M059J (cell line): ENCODE measurements around the gene S100A6. TPM values are rescaled to one million over a fixed set of nuclear protein-coding genes. Genes with fewer than 3 reads are reported as not detected.
"Not testable (repeated sequence)": the region's sequence is repeated elsewhere in the genome, so short reads cannot be mapped to it uniquely, and the experiment has no call there.

Source experiments
- DNase-seq: peaks from one replicate; pipeline ENCODE4 v3.0.0-alpha.2; 2012; ENCODE audit warnings: low read depth
- total RNA-seq: library from RNA; depleted of rRNA; stranded (reverse); fragments of >200 nt; shearing (Covaris generic); gene quantifications from 2 replicates; pipeline ENCODE4 v1.2.3, GENCODE V29; 2014

Gene S100A6
- total RNA-seq, 1 experiment from 2014 or later: 526 TPM

DNA sequence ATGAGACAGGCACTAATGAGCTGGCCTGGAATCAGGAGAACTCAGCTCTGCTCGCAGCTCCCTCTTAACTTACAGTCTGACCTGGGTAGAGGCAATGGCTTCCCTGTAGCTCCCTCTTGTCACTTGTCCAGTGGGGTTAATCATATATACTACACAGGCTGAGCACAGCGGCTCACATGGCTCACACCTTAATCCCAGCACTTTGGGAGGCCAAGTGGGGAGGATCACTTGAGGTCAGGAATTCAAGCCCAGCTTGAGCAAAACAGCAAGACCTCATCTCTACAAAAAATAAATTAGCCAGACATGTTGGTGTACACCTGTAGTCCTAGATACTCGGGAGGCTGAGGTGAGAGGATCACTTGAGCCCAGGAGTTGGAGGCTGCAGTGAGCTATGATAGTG lies 4.2 kb downstream of the S100A6 start:
- DNase-seq: no peak

DNA sequence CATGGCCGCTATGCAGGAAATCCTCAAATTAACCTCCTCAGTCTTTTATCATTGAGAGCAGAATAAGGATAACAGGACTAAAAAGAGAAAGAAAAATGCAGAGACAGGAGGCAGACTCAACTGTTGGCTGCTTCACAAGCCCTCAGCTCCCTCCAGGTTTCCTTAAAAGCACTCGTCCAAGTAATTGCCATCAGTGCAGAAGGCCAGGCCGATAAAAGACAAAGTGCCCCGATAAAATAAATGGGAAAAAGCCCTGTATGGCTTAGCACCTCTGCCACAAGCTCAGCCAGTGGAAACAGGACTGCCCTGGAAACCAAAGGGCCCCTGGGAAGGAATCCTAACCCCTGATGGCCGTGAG lies 8.1 kb downstream of the S100A6 start:
- DNase-seq: no peak

DNA sequence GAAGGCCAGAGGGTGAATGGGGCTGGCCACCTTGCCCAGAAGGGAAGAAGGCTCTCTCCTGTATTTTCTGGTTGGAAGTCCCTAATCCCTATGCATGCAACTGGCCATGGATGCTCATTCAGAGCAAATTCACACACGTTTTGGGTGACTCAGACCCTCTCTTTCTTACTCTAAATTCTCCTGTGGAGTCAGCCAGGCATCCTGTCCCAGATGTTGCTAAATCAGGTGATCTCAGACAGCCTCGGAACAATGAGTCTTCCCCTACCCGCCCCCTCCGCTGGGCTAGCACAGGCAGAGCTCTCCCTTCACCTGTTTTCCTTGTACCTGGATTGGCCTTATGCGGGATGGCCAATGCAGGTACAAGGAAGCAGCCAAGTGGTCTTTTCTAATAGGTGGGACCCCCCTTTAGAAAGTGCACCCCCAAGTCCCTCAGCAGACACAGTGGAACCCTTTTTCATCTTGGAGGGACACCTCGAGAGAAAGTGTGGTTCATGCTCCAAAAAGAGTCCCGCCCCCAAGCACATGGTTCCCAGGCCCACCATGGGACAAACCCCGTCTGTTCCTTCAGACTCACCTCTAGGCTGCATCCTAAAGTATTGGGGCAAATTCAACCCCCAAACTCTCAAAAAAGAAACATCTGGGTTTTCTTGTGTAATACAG lies 8.6 kb downstream of the S100A6 start:
- DNase-seq: no peak

DNA sequence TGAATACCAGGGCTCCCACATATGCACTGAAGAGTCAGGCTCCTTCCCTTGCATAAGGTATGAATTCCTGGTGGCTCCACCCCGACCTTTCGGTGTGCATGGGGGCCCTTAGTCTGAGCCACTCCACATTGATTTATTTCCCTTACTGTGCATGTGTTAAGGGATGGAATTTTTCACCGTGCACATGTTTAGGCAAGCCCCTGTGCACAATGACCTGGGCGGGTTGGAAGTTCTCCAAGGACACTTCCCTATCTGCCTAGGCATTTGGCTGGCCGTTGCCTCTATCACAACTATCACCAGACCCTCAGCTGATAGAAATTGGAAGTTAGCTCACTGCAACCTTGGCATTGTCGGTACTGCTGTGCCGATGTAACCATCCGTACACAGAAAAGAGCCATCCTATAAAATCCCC lies 9.7 kb downstream of the S100A6 start:
- DNase-seq: no peak

DNA sequence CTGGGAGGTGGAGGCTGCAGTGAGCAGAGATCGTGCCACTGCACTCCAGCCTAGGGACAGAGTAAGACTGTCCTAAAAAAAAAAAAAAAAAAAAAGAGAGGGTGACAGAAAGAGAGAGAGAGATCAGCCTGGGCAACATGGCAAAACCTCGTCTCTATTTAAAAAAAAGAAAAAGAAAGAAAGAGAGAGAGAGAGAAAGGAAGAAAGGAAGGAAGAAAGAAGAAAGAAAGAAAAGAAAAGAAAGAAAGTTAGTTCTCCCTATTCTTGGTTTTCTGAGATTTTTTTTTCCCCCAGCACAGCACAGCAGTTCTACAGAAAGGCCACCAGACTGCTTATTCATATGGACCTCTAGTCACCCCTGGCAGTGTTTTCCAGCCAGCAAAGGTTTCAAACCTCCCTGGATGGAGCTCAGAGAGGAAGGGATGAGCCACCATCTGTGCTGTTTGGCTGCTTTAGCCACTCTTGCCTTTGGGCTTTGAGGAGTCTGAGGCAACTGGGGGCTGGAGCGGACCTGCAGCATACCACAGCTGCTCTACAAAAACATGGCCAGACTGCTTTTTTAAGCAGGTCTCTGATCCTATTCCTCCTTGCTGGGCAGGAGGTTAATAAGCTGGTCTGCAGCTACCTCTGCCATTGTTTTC lies 10.6 kb downstream of the S100A6 start:
- DNase-seq: no peak

DNA sequence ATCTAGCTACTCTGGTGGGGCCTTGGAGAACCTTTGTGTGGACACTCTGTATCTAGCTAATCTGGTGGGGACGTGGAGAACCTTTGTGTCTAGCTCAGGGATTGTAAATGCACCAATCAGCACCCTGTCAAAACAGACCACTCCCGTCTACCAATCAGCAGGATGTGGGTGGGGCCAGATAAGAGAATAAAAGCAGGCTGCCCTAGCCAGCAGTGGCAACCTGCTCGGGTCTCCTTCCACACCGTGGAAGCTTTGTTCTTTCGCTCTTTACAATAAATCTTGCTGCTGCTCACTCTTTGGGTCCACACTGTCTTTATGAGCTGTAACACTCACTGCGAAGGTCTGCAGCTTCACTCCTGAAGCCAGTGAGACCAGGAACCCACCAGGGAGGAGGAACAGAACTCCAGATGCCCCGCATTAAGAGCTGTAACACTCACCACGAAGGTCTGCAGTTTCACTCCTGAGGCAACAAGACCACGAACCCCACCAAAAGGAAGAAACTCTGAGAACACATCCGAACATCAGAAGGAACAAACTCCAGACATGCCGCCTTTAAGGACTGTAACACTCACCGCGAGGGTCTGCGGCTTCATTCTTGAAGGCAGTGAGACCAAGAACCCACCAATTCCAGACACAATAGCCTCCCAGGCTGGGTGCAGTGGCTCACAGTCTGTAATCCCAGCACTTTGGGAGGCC lies 13.3 kb downstream of the S100A6 start:
- DNase-seq: not testable (repeated sequence)

DNA sequence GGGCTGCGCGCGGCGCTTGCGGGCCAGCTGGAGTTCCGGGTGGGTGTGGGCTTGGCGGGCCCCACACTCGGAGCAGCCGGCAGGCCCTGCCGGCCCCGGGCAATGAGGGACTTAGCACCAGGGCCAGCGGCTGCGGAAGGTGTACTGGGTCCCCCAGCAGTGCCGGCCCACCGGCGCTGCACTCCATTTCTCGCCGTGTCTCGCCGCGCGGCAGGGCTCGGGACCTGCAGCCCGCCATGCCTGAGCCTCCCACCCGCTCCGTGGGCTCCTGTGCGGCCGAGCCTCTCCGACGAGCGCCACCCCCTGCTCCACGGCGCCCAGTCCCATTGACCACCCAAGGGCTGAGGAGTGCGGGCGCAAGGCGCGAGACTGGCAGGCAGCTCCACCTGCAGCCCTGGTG lies 14.0 kb downstream of the S100A6 start:
- not testable (repeated sequence) for DNase-seq

DNA sequence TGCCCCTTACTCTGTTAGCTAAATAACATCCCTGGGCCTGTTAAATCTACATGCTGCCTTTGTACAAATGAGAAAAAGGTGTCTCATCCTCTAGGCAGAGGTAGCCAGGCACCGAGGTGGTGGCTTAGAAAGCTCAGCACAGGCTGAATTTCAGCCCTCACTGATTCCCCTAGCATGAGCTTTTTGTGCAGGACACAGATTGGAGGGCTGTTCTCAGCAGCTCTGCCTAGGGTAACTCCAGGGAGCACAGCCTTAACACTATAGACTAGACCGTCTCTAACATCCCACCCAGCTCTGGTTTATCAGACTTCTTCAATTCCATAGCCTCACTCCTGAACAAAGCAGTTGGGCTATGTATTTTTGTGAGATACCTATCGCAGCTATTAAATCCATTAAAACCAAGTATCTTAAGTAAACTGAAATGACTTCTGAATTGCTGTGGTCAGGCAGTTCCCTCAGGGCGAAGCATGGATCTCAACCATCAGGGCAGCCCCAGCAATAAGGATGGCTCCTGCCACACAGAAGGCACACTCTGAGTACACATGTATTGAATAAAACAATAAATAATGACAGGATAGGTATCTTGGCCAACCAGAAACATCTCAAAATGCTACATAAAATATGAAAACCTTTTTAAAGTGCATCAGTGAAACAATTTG lies 14.8 kb downstream of the S100A6 start:
- peak; percentile 64 for DNase-seq

DNA sequence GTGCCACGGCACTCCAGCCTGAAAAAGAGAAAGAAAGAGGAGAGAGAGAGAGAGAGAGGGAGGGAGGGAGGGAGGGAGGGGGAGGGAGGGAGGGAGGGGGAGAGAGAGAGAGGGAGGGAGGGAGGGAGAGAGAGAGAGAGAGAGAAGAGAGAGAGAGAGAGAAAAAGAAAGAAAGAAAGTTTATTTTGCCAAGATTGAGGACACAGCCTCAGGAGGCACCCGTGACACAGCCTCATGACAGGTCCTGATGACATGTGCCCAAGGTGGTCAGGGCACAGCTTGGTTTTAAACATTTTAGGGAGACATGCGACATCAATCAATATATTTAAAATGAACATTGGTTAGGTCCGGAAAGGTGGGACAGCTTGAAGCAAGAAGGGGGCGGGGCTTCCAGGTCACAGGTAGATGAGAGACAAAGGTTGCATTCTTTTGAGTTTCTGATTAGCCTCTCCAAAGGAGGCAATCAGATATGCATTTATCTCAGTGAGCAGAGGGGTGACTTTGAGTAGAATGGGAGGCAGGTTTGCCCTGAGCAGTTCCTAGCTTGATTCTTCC lies 15.6 kb downstream of the S100A6 start:
- not testable (repeated sequence) for DNase-seq

DNA sequence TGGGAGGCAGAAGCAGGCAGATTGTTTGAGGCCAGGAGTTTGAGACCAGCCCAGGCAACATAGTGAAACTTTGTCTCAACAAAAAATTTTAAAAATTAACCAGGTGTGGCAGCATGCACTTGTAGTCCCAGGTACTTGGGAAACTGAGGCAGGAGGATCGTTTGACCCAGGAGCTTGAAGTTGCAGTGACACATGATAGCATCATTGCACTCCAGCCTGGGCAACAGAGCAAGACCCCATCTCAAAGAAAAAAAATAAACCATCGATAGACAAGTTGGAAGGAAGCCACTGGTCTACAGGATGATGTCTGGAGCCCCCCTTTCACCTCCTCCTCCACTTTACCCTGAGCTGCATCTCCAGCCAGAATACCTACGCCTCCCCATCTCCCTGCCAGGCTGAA lies 16.5 kb downstream of the S100A6 start:
- DNase-seq: no peak

DNA sequence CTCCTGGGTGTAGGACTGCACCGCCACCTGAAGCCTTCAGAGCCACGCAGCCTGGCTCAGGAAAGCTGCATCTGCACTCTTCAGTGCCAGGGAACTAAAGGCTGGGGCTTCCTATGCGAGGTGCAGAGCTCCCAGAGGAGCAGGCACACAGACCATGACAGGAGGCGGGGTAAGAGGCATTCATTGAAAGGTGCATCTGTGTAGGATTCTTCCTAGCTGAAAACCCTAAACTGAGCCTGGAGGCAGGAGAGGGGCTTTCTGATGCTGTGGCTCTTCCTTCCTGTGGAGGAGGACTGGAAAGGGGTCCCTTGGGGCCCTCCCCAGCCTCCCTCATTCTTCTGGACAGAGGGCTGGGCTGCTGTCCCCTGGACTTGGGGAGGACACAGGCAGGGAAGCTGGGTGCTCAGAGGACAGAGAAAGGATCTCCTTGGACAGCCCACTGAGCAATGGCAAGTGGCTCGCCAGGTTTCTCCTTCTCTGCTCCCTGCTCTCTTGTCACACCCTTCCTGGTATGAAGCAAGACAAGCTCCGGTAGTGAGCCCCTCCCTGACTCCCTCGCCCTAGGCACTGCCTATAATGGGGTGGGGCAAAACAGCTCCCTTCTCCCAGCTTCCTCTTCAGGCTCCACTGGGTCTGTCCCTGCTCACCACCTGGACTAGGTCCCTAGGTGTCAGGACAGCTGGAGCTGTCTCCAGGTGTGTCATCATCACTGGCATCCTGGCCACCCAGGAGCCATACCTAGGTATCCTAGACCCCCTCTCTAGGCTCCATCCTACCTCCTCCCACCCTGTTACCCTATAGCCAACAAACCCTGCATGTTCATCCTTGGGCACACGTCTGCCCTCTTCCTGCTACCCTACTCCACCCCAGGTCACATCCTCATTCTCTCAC lies 20.0 kb downstream of the S100A6 start:
- no peak for DNase-seq

DNA sequence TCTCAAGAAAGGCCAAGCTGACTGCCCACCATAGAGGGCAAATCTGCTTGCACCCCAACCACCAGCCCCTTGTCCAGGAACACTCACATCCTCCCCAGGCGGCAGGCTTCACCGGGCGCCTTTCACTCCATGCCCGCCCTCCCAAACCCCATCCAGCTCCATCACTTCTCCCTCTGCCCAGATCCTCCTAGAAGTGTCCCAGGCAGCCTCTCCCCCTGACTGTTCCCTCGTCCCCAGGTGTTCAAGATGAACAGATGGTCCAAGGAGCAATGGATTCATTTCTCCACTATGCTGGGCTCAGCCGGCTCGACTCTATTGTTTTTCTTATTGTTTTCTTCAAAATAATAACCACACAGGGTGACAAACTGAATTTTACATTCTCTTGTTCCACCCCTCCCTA lies 22.1 kb downstream of the S100A6 start:
- DNase-seq: no peak

DNA sequence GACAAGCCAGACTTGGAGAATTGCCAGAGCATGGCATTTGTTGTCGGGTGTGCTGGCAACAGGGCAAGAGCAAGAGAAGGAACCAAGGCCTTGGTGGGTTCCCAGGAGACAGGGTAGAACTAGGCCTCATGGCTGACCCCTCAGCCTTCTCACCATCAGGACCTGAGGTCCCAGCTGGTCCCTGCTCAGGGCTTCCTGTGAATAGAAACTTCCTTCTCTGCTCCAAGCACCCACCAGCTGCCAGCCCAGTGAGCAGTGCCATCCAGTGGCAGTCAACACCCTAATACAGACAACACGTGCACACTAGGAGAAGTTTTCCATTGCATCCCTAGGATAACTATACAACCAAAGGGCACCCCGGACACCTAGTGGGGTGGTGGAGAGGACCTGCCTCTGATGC lies 22.8 kb downstream of the S100A6 start:
- DNase-seq: peak; percentile 47

DNA sequence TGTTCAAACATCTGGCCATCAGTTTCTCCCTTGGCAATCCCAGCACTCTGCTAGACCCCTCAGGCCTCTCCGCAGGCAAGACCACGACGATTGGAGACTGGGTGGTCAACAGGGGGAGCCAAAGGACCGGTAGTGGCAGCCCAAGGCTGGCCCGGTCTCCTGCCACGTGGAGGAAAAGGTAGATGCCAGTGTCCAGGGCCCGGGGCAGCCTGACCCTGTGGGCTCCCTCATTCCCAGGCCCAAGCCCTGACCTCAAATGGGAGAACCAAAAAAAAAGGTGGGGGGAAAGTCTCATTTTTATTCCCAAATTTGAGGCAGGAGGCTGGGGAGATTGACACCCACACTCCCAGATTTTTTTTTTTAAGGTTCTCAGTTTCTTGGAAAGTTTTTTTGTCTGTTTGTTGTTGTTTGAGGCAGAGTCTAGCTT lies 24.8 kb downstream of the S100A6 start:
- DNase-seq: peak; percentile 76

DNA sequence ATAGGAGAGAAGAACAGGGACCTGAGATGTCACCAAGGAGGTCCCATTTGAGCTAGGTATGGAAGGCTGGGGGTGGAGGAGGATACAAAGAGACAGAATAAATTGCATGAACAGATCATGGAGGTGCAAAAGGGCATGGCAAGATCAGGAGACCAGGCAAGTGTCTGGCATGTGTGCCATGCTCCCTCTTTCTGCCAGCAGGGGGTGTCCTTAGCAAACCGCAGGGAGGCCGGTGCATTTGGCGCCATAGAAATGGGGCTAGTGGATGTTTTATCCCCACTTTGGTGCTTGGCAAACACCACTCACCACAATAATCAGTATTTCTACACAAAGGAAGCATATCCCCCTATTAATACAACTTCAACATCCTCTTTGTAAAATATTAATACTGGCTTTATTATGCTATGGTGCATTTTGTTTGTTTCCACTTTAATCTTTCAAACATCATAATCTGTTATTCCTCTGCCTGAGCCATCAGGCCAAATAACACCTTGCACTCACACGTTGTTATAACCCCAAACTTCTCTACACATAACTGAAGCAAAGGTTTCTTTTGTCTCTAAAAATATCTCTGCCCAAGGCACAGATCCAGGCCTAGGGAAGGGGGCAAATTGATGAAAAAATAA lies 25.9 kb downstream of the S100A6 start:
- no peak for DNase-seq

DNA sequence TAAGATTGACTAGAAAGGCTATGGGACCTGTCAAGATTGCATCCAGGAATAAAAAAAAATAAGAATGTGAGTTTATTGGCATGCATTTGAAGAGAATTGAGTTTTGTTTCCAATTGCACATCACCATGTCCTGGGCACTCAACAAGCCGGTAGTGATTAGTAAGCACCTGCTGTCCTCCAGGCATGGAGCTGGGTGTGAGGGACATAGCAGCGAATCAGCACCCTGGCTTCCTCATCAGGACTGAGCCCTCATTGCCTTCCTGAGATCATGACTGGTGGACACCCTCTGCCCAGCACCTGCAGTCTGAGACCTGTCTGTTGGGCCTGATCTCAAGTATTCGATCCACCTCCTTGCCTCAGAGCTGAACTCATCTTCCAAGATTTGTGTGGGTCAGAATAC lies 26.8 kb downstream of the S100A6 start:
- DNase-seq: no peak

DNA sequence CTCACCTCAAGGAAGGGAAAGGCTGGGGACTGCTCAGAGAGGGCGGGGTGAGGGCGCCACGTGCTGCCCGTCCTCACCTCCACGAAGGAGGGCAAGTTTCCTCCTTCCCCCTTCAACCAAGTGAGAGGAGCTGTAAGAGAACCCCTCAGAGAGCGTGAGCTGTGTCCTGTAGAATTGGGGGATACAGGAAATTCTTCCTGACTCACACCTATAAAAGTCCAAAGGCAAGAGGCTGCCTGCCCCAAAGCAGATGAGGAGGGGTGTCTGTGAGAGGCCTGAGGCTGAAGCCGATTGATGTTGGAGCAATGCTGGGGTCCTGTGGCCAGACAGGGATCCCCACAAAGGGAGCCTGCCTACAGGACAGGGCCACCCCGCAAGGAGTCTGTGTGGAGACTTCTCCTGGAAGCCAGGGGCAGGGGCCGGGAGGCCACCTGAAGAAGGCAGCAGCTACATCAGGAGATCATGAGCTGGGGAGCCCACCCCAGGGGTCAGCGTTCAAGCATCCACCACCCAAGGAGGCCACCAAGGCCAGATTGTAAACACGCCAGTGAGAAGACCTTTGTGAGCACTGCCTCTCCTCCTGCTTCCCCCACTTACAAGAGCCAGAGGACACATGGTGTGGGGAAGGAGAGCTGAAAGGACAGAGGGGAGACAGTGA lies 27.7 kb downstream of the S100A6 start:
- DNase-seq: peak; percentile 38

DNA sequence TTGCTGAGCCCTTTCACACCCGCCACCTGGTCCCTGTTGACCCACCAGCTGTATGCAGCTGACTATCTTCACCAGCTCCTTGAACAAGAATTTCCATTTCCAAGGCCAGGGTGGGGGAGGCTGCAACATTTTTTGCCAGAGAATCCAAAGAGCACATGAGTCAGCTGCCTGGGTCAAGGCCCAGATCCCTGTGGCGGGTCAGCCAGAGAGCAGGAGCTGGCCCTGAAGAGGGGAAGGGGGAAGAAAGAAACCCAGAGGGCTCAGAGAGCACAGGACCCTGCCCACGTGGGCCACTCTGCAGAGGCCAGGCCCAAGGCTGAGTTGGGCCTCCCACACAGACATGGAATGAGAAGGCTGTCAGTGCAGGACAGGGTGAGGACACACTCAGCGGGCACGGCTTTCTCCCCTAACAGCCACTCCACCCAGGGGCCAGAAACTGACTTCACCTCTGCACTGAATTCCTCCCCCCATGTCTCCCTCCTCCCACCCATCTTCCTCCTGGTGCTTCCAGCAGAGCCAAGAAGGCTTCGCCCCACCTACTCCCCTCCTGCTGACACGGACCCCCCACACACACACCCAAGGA lies 28.9 kb downstream of the S100A6 start:
- peak; percentile 94 for DNase-seq

DNA sequence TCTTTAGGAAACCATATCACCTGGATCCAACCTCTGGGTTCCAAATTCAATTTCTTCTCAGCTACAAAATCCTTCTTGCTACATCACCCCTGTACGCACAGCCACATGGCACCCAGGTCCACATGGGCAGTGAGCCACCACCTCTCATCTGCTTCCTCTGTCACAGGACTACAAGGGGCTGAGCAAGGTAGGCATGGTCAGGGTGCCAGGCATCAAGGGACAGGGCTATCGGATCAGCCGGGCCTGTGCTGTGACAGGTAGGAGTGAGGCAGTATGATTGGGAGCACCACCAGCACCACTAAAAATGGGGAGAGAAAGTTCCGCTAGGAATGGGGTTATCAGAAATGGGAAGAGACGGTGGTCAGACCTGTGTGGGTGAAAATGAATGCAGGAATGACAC lies 29.4 kb downstream of the S100A6 start:
- no peak for DNase-seq

DNA sequence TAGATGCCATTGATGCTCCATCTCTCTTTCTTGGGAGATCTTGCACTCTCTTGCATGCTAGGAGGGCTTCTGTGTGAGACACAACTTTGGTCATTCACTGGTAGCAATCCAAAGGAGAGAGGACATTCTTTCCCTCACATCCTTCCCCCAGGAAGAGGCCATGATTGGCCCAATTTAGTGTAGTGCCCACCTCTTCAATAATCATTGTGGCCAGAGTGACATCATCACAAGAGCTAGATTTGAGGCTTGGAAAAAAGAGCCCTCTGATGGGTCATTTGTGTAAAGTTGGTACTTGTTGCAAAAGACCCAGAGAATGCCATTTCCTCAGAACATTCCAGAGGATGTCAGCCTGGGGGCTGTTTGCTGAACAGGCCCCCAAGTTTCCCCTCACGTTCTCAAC lies 30.2 kb downstream of the S100A6 start:
- DNase-seq: peak; percentile 43
